Measurements from ENCODE around the gene ZHX3. TPM values are rescaled to one million over a fixed set of nuclear protein-coding genes. Genes with fewer than 3 reads are reported as not detected.
"Not testable (repeated sequence)": the region's sequence is repeated elsewhere in the genome, so short reads cannot be mapped to it uniquely, and the experiment has no call there.

The ZHX3 gene
- total RNA-seq, 1 donor from 2014 or later: 21.1 TPM

- ATAC-seq: peak; percentile 81
Measured at GRCh38 chr20:41133709-41134361, 183.7 kb downstream of the ZHX3 start.

- not testable (repeated sequence) for ATAC-seq
Measured at GRCh38 chr20:41132388-41132775, 185.1 kb downstream of the ZHX3 start.

GRCh38 chr20:41131594-41132387 is 185.7 kb downstream of the ZHX3 start:
- ATAC-seq: no peak

Other genes with a start within 250 kb of the ZHX3 start
- gene PLCG1, start 180.2 kb downstream of the ZHX3 start, total RNA-seq: 27.1 TPM
- gene LPIN3, start 23.1 kb upstream of the ZHX3 start, total RNA-seq: 15.7 TPM
- gene EMILIN3, start 49.1 kb upstream of the ZHX3 start, total RNA-seq: 0.12 TPM